Measurements from ENCODE around the gene PCK2.

DNA sequence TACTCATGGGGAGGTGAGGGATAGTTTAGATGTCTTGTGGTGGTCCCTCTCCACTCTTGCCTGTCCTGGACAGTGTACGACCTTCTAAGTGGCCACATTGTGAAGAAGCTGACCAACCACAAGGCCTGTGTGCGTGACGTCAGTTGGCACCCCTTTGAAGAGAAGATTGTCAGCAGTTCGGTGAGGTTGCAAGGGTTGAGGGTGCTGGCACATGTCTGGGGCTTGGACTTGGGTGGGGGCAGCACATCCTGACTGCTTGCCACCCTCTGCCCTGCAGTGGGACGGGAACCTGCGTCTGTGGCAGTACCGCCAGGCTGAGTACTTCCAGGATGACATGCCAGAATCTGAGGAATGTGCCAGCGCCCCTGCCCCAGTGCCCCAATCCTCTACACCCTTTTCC is 28.8 kb downstream of the PCK2 start:
- TF ChIP-seq RARB (CRISPR knock-in tag; IDR thresholded peaks at IDR 0.05) (no peak), TOX (CRISPR knock-in tag; IDR thresholded peaks at IDR 0.05; ENCODE audit: borderline replicate concordance) (no peak), GLIS3 (CRISPR knock-in tag; IDR thresholded peaks at IDR 0.05) (no peak)
- TF ChIP-seq, protein P1, sequence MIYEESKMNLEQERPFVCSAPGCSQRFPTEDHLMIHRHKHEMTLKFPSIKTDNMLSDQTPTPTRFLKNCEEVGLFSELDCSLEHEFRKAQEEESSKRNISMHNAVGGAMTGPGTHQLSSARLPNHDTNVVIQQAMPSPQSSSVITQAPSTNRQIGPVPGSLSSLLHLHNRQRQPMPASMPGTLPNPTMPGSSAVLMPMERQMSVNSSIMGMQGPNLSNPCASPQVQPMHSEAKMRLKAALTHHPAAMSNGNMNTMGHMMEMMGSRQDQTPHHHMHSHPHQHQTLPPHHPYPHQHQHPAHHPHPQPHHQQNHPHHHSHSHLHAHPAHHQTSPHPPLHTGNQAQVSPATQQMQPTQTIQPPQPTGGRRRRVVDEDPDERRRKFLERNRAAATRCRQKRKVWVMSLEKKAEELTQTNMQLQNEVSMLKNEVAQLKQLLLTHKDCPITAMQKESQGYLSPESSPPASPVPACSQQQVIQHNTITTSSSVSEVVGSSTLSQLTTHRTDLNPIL (CRISPR knock-in tag; IDR thresholded peaks at IDR 0.05; ENCODE audit: low read depth) = no peak

All from SK-N-SH treated with all-trans-retinoic acid at 6 μM for 48 hours (cell line).